HEK293T (cell line): ENCODE data around the gene CPN1.

Experiments used
- CTCF ChIA-PET: fragments of 350-600 bp; formaldehyde crosslinking; extraction: SDS; loops from one replicate; lab custom pipeline; 2021; ENCODE audit warnings: antibody characterized with exemption, inconsistent platforms; lab: Yijun Ruan, JAX
- POLR2A ChIA-PET: fragments of 350-600 bp; formaldehyde crosslinking; extraction: SDS; loops from one replicate; lab custom pipeline; 2020; ENCODE audit warnings: antibody characterized with exemption, inconsistent platforms; lab: Yijun Ruan, JAX
- DNase-seq: peaks from one replicate; pipeline ENCODE4 v3.0.0; 2012; ENCODE audit warnings: mixed read lengths; ENCODE audit errors: extremely low spot score
- ARNT ChIP-seq: fragments of 450-650 bp; IDR thresholded peaks from 2 replicates; pipeline ENCODE4 v1.6.1; 2017; ENCODE audit warnings: mild to moderate bottlenecking
- BHLHE40 ChIP-seq: fragments of 450-650 bp; IDR thresholded peaks from 2 replicates; pipeline ENCODE4 v1.6.1; 2016; ENCODE audit warnings: mild to moderate bottlenecking, moderate library complexity, borderline replicate concordance
- CTBP1 ChIP-seq: fragments of 450-650 bp; IDR thresholded peaks from 2 replicates; pipeline ENCODE4 v1.6.1; 2016; ENCODE audit warnings: borderline replicate concordance
- ELF4 ChIP-seq: fragments of 450-650 bp; IDR thresholded peaks from 2 replicates; pipeline ENCODE4 v1.6.1; 2017; ENCODE audit warnings: antibody characterized with exemption
- FOXA1 ChIP-seq: fragments of 450-650 bp; IDR thresholded peaks from 2 replicates; pipeline ENCODE4 v1.6.1; 2016; ENCODE audit warnings: mild to moderate bottlenecking
- FOXK2 ChIP-seq: fragments of 450-650 bp; IDR thresholded peaks from 2 replicates; pipeline ENCODE4 v1.6.1; 2016; ENCODE audit warnings: mild to moderate bottlenecking
- FOXM1 ChIP-seq: fragments of 450-650 bp; IDR thresholded peaks from 2 replicates; pipeline ENCODE4 v1.6.1; 2017; ENCODE audit warnings: mild to moderate bottlenecking, borderline replicate concordance
- HDGF ChIP-seq: fragments of 450-650 bp; IDR thresholded peaks from 2 replicates; pipeline ENCODE4 v1.6.1; 2017; ENCODE audit warnings: antibody characterized with exemption, borderline replicate concordance
- L3MBTL2 ChIP-seq: fragments of 450-650 bp; conservative IDR thresholded peaks from 2 replicates; pipeline ENCODE4 v1.6.1; 2016; ENCODE audit warnings: mild to moderate bottlenecking
- LEF1 ChIP-seq: fragments of 450-650 bp; IDR thresholded peaks from 2 replicates; pipeline ENCODE4 v1.6.1; 2017; ENCODE audit warnings: mild to moderate bottlenecking, borderline replicate concordance
- NFRKB ChIP-seq: fragments of 450-650 bp; IDR thresholded peaks from 2 replicates; pipeline ENCODE4 v1.6.1; 2016; ENCODE audit warnings: mild to moderate bottlenecking, moderate library complexity
- SP1 ChIP-seq: fragments of 450-650 bp; IDR thresholded peaks from 2 replicates; pipeline ENCODE4 v1.6.1; 2017
- SUZ12 ChIP-seq: fragments of 450-650 bp; IDR thresholded peaks from 2 replicates; pipeline ENCODE4 v1.6.1; 2016; ENCODE audit warnings: mild to moderate bottlenecking
- TARDBP ChIP-seq: fragments of 450-650 bp; IDR thresholded peaks from 2 replicates; pipeline ENCODE4 v1.6.1; 2016
- ZNF384 ChIP-seq: fragments of 450-650 bp; IDR thresholded peaks from 2 replicates; pipeline ENCODE4 v1.6.1; 2016
- TF ChIP-seq, protein P1 (sequence below): fragments of 450-650 bp; IDR thresholded peaks from 2 replicates; pipeline ENCODE4 v1.6.1; 2016

The CPN1 gene

DNA sequence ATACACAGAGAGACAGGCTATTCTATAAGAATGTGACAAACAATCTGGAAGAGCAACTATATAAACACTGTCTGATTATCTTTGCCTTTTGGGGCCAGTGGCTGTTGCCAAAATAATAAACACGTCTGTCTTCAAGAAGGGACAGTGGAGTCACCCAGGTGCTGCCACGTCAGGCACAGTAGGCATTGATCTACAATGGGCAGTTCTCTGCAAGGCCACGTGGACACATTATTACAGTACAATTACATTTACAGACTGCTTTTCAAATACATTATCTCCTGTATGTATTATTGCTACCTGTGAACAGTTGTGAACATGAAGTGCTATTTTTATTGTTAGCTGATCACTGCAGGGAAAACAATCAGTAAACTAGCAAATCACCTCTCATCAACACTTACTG is 86.0 kb downstream of the CPN1 start:
- POLR2A ChIA-PET, result no interaction called here
- DNase-seq, result no peak
- CTCF ChIA-PET, result interaction anchor here (7.4 kb wide), 1 partner anchor 13 kb away, joined by 40 read pairs; the partner anchor contains the start of gene DNMBP
- TF ChIP-seq NFRKB (no peak), CTBP1 (no peak), FOXA1 (no peak), ZNF384 (no peak), HDGF (no peak), ARNT (no peak), L3MBTL2 (no peak), TARDBP (no peak), BHLHE40 (no peak), LEF1 (no peak), ELF4 (no peak)

DNA sequence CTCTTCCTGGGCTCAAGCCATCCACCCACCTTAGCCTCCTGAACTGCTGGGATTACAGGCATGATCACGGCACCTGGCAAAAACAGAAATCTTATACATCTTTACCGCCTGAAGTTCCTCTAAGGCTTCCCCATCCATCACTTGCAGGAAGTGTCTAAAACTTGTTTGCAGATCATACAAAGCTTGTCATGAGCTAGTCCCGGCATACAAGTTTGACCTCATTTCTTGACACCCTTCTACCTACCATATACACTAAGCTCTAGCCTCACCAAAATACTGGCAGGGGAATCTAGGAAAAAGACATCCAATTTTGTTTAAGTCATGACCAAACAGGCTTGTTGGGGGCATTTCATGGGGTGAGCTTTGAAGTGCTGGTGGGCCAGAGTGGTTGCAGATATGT is 86.4 kb downstream of the CPN1 start:
- TF ChIP-seq BHLHE40 (no peak), TARDBP (no peak), ARNT (no peak), HDGF (no peak), NFRKB (no peak), FOXK2 (no peak), L3MBTL2 (no peak), CTBP1 (no peak), SP1 (no peak)
- ChIA-PET POLR2A (interaction anchor here (1.5 to 1.7 kb wide), 2 partner anchors 11 to 14 kb away, joined by 6 to 7 read pairs; no protein-coding TSS in a partner anchor), CTCF (interaction anchor here (7.4 kb wide), 1 partner anchor 14 kb away, joined by 40 read pairs; the partner anchor contains the start of gene DNMBP)
- no peak for DNase-seq

DNA sequence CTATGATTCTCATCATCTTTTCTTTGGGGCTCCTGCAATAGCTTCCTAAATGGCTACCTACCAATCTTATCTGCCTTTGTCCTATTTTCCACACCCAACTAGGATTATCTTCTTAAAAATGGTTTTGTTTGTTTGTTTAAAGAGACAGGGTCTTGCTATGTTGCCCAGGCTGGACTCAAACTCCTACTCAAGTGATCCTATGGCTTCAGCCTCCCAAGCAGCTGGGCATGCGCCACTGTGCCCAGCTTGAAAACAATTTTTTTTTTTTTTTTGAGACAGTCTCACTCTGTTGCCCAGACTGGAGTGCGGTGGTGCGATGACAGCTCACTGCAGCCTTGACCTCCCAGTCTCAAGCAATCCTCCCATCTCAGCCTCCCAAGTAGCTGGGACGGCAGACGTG is 86.9 kb downstream of the CPN1 start:
- POLR2A ChIA-PET, result interaction anchor here (0.7 to 1.7 kb wide), 3 partner anchors 11 to 14 kb away, joined by 3 to 7 read pairs (median 6); no protein-coding TSS in a partner anchor
- no peak for DNase-seq
- TF ChIP-seq NFRKB, result no peak
- TF ChIP-seq, protein P1, sequence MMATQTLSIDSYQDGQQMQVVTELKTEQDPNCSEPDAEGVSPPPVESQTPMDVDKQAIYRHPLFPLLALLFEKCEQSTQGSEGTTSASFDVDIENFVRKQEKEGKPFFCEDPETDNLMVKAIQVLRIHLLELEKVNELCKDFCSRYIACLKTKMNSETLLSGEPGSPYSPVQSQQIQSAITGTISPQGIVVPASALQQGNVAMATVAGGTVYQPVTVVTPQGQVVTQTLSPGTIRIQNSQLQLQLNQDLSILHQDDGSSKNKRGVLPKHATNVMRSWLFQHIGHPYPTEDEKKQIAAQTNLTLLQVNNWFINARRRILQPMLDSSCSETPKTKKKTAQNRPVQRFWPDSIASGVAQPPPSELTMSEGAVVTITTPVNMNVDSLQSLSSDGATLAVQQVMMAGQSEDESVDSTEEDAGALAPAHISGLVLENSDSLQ, result no peak
- no peak for TF ChIP-seq SUZ12
- TF ChIP-seq BHLHE40, result no peak
- TF ChIP-seq LEF1, result no peak
- no peak for TF ChIP-seq TARDBP
- TF ChIP-seq SP1, result no peak
- no peak for TF ChIP-seq FOXM1
- no peak for TF ChIP-seq FOXK2
- no peak for TF ChIP-seq ARNT
- no peak for TF ChIP-seq ZNF384
- TF ChIP-seq ELF4, result no peak
- no peak for TF ChIP-seq FOXA1
- no peak for TF ChIP-seq L3MBTL2
- TF ChIP-seq HDGF, result no peak
- no peak for TF ChIP-seq CTBP1
- CTCF ChIA-PET, result interaction anchor here (7.4 kb wide), 1 partner anchor 14 kb away, joined by 40 read pairs; the partner anchor contains the start of gene DNMBP

DNA sequence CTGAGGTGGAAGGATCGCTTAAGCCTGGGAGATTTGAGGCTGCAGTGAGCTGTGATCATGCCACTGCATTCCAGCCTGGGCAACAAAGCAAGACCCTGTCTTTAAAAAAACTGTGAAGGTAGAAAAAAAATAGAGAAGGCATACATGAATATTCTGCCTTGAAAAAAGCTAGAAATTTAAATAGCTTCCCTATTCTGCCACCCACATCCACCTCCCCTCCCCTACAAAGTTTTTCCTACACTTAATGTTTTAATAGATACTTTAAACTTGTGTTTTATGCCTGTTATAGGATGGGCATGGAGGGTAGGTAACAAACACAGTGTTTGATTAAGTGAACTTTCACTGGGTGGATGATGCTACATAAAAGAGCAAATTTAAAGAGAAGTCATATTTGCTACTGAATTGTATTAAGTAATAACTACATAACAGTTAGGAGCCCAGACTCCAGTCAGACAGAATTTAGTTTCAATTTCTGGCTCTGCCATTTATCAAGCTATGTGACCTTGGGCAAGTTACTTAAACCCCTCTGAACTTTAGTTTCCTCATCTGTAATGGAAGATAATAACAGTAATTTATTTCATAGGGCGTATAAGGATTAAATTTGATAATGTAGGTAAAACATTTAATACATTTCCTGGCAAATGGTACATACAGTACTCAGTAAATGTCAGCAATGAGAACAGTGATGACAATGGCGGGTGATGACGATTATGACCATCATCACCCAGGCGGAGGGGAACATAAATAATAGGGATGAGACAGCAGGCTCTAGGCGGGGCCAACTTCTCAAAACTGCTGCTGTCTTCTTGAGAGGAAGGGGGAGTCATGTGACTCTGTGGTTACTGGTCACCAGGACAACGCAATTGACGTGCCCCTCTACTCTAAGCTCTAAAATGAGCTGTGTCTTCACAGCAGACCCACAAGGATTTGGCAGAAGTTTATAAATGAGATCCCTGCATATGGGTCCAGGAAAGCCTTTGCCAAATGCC is 87.7 kb downstream of the CPN1 start:
- TF ChIP-seq, protein P1, result peak; percentile 89
- TF ChIP-seq FOXM1, result no peak
- CTCF ChIA-PET, result interaction anchor here (7.4 kb wide), 1 partner anchor 15 kb away, joined by 40 read pairs; the partner anchor contains the start of gene DNMBP
- DNase-seq, result peak; percentile 54
- POLR2A ChIA-PET, result interaction anchor here (0.7 to 1.7 kb wide), 3 partner anchors 12 to 15 kb away, joined by 3 to 7 read pairs (median 6); no protein-coding TSS in a partner anchor
